GM18520 (cell line): ENCODE results near the gene MLC1.

Experiments
- ATAC-seq: cut with Tn5 transposase; IDR thresholded peaks from one replicate; pipeline ENCODE4 v1.9.1; 2021; ENCODE audit not compliant: unreplicated experiment

Gene MLC1

GRCh38 chr22:50059881-50060262 lies 25.4 kb downstream of the MLC1 start:
- no peak for ATAC-seq

- no peak for ATAC-seq
Observed at GRCh38 chr22:50058906-50059880, 26.0 kb downstream of the MLC1 start.

DNA sequence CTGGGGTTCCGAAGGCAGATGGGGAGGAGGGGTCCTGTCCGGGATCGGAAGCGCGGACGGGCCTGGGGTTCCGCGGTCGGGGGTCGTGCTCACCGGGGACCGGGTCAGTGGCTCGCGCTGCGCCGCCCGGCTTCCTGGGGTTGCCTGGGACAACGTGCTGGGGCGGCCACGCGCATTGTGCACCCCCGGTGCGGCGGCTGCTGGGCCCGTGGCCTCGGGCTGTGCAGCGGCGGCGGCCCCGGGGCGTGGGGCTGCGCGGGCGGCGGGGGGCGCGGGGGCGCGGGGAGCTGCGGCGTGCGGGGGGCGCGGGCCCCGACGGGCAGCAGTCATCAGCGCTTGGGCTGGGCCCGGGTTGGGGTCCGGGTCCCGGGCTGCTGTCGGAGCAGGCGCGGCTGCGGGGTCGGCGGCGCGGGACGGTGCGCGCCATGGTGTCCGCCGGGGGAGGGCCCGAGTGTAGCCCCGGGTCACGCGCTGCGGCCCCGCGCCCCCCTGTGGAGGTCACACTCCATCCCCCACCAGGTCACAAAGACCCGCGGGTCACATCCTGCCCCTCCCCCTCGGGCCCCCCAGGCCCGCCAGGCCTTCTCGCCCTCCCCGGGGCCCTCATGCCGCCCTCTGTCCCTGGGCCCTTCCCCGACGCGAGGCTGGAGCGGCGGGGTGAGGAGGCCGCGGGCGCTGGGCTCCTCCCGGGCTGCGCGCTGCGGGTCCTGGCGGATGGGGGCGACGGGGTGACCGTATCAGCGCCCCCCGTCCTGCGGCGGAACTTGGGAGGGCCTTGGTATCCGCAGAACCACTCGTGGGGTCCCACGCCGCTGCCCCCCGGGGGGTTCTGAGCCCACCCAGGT lies 26.9 kb downstream of the MLC1 start, which contains the start of gene TTLL8:
TSS of gene TTLL8 (minus strand) at position 238 of the 845 bp plus-strand sequence.
- ATAC-seq = no peak

- ATAC-seq = no peak
Observed at GRCh38 chr22:50057278-50058060, 27.8 kb downstream of the MLC1 start.

DNA sequence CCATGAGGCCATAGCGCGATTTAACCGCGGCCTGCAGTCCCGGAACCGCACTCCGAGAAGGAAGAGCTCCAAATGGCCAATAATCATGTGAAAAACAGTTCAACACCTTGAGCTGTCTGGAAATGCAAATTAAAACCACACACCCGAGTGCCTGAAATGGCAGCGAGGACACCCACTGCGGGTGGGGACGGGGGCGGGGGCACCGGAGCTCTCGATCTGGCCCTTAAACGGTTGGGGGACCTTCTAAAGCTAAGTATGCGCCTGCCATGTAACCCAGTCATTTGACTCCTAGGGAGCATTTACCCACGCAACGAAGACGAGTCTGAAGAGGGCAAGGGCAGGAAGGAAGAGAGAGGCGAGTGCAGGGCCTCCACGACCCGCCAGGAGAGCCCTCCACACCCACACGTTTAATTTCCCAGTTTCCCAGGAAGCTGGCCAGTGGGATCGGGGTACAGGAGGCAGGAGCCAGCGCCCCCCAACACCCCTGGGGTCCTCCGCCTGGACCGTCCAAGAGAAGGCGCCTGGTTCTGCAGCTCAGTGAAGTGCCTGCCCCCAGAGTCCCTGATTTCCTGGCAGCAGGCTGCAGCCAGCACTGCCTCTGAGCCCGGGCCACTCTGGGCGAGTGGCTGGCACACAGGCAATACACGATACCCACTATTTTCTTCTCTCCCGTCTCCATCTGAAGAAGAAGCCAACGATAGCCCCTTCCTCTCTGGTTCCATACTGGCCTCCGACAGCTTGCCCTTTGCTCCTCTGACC lies 28.8 kb downstream of the MLC1 start:
- no peak for ATAC-seq

DNA sequence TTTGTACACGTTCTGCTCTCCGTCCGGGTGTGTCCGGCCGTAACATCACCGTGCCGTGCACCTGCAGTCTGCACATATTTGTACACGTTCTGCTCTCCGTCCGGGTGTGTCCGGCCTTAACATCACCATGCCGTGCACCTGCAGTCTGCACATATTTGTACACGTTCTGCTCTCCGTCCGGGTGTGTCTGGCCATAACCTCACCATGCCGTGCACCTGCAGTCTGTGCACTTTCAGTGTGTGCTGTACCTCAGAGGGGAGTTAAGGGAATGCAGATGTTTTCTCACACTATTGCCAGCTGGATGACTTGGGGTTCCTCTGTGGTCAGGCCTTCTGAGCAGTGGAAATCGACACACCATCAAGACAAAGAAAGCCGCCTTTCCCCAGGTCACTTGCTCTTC lies 31.4 kb downstream of the MLC1 start:
- no peak for ATAC-seq

DNA sequence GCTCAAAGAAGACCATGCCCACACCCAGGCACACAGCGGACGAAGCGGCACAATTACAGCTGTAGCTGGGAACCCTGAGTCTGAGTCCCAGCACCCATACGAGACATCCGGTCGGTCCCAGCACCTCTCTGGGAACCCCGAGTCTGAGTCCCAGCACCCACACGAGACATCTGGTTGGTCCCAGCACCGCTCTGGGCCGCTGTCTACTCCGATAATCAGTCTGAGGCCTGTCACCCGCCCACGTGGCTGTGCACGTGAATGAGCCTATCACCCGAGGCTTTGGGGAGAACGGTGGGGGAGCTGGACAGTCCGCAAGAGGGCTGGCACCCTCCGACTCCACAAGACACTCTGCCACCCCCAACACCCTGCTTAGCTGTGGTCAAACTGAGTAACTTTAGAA lies 33.3 kb downstream of the MLC1 start:
- no peak for ATAC-seq

GRCh38 chr22:50049299-50050195 lies 35.7 kb downstream of the MLC1 start:
- ATAC-seq = no peak

GRCh38 chr22:50048836-50049235 lies 36.4 kb downstream of the MLC1 start:
- no peak for ATAC-seq

DNA sequence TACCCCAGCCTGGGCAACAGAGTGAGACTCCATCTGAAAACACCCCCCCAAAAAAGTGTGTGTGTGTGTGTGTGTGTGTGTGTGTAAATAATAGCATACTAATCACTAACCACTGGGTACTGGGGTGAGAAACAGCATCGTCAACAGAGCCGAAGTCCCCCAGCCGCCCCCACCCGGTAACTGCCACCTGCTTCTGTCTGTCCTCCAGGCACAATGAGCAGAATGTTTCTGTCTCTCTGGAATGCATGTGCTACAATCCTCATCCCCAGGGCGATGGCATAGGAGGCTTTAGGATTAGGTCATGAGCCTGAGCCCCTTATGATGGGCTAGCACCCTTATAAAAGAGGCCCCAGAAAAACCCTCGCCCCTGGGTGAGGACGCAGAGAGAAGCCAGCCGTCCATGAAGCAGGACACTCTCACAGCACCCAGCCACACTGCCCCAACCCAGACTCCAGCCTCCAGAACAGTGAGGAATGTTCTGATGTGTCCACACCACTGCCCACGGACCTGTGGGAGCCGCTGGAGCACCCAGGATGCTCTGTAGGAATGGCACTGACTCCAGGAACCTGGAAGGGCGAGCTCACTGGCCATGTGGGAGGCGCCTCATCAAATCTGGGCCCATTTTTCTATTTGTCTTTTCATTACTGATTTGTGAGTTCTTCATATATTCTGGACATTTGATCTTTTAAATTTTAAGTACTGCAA lies 37.0 kb downstream of the MLC1 start:
- ATAC-seq = no peak

DNA sequence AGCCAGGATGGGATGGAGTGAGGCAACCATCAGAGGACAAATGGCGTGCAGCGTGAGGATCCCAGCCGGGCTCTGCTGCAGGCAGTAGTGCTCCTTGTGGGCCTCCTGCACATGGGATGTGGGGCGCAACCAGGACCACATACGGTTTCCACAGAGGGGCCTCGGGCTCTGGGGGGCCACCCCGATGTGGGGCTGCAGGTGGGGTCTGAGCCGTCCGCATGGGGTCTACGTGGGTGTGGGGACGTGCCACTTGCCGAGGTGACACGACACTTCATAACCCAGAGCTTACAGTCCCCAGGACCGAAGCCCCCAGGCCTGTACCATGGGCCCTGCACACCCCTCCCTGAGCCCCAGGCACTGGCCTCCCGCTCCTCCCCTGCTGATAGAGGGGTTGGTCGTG lies 37.9 kb downstream of the MLC1 start:
- ATAC-seq = no peak

DNA sequence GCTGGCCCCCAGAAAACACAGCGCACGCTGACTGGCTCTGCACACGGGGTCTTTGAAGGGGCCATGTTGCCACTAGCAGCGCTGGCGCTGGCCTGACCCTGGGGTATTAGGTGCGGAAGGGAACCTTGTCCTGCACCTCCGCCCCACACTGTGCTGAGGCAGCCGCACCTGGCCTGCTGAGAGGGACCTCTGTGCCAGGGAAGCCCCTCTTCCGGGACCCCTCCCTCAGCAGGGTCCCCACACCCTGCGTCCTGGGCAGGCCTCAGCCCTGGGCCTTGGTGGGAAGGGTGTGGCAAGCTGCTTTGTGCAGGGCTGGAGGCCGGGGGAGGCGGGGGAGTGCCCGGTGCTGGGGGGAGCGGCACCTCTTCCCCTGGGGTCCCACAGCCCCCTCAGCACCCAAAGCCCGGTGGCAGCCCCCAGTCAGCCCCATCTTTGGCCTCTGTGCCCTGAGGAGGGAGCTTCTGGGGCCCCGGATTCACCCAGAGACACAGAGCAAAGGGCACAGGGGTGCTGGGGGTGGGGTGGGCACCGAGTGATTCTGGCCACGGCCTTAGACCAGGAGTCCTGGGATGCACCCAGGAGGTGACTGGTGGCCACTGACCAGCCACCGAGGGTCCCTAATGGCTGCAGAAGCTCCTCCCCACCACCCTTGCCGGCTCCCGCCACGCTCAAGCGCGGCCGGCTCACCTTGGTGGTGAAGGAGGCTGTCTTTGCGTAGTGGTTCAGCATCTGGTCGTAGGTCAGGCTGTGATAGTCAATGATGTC lies 38.6 kb downstream of the MLC1 start:
- ATAC-seq = no peak

- ATAC-seq = no peak
Observed at GRCh38 chr22:50046019-50046415, 39.2 kb downstream of the MLC1 start.

GRCh38 chr22:50045211-50046018 lies 39.8 kb downstream of the MLC1 start:
- ATAC-seq = no peak

- no peak for ATAC-seq
Observed at GRCh38 chr22:50044485-50045118, 40.6 kb downstream of the MLC1 start.

DNA sequence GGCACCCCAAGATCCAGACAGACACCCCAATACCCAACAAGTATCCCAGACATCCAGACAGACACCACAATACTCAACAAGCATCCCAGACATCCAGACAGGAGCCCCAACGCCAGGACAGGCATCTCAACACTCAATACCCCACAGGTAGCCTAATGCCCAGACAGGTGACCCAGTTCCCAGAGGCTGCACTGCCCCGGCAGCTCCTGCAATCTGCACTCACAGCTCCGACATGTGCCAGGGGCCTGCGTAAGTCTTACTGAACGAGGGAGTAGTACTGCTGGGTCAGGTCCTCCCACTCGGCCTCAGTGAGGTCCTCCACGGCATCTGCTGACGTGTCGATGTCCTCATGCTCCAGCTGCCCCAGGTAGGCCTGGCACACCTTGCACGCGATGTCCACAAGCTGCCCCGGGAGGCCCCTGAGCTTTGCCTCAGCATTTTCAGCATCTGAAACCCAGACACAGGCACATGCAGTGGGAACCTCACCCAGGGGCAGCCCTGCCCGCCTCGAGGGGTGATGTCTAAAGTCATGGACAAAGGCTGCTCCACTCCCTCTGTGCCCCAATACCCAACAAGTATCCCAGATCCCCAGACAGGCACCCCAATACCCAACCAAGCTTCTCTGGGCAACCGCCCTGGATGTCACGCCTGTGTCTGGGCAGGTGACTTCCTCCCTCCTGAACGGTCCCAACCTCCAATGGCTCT lies 43.7 kb downstream of the MLC1 start:
- ATAC-seq = no peak
